HEK293 (cell line): ENCODE data around the gene ZFHX3.

Experiments used
- ATF2 ChIP-seq: fragments of 450-650 bp; formaldehyde crosslinking; IDR thresholded peaks from 2 replicates; pipeline ENCODE4 v1.5.1; 2016; ENCODE audit warnings: missing biosample characterization, missing genetic modification characterization, low read depth
- EGR2 ChIP-seq: fragments of 450-650 bp; formaldehyde crosslinking; IDR thresholded peaks from 2 replicates; pipeline ENCODE4 v1.5.1; 2016; ENCODE audit warnings: low read depth, missing biosample characterization, missing genetic modification characterization
- GLI2 ChIP-seq: fragments of 450-650 bp; formaldehyde crosslinking; IDR thresholded peaks from 2 replicates; pipeline ENCODE4; 2017; ENCODE audit warnings: missing biosample characterization, missing genetic modification characterization, low read depth, borderline replicate concordance
- KLF1 ChIP-seq: fragments of 450-650 bp; formaldehyde crosslinking; IDR thresholded peaks from 2 replicates; pipeline ENCODE4 v1.5.1; 2016; ENCODE audit warnings: missing biosample characterization, missing genetic modification characterization
- KLF16 ChIP-seq: fragments of 450-650 bp; formaldehyde crosslinking; IDR thresholded peaks from 2 replicates; pipeline ENCODE4 v1.5.1; 2017; ENCODE audit warnings: missing biosample characterization, missing genetic modification characterization
- MEIS1 ChIP-seq: sonication (generic); formaldehyde crosslinking; IDR thresholded peaks from 2 replicates; pipeline ENCODE4 v1.8.1; 2022; ENCODE audit warnings: missing genetic modification reagents, mild to moderate bottlenecking, borderline replicate concordance
- MYNN ChIP-seq: fragments of 450-650 bp; formaldehyde crosslinking; IDR thresholded peaks from 2 replicates; pipeline ENCODE4 v1.5.1; 2016; ENCODE audit warnings: missing biosample characterization, missing genetic modification characterization, borderline replicate concordance
- OVOL3 ChIP-seq: fragments of 450-650 bp; formaldehyde crosslinking; IDR thresholded peaks from 2 replicates; pipeline ENCODE4 v1.5.1; 2016; ENCODE audit warnings: missing biosample characterization, missing genetic modification characterization
- TSHZ1 ChIP-seq: fragments of 450-650 bp; formaldehyde crosslinking; IDR thresholded peaks from 2 replicates; pipeline ENCODE4 v1.5.1; 2016; ENCODE audit warnings: missing biosample characterization, missing genetic modification characterization, borderline replicate concordance
- WT1 ChIP-seq: fragments of 450-650 bp; formaldehyde crosslinking; IDR thresholded peaks from 2 replicates; pipeline ENCODE4 v1.5.1; 2016; ENCODE audit warnings: missing biosample characterization, missing genetic modification characterization
- ZBTB1 ChIP-seq: fragments of 450-650 bp; formaldehyde crosslinking; IDR thresholded peaks from 2 replicates; pipeline ENCODE4 v1.5.1; 2016; ENCODE audit warnings: missing biosample characterization, missing genetic modification characterization
- ZBTB17 ChIP-seq: fragments of 450-650 bp; formaldehyde crosslinking; IDR thresholded peaks from 2 replicates; pipeline ENCODE4 v1.5.1; 2016; ENCODE audit warnings: missing biosample characterization, missing genetic modification characterization
- ZBTB20 ChIP-seq: fragments of 450-650 bp; formaldehyde crosslinking; IDR thresholded peaks from 2 replicates; pipeline ENCODE4 v1.5.1; 2016; ENCODE audit warnings: missing biosample characterization, missing genetic modification characterization
- ZNF112 ChIP-seq: fragments of 450-650 bp; formaldehyde crosslinking; IDR thresholded peaks from 2 replicates; pipeline ENCODE4 v1.5.0; 2017; ENCODE audit warnings: missing biosample characterization, missing genetic modification characterization
- ZNF148 ChIP-seq: fragments of 450-650 bp; formaldehyde crosslinking; IDR thresholded peaks from 2 replicates; pipeline ENCODE4 v1.5.0; 2017; ENCODE audit warnings: missing biosample characterization, missing genetic modification characterization, borderline replicate concordance
- ZNF19 ChIP-seq: fragments of 450-650 bp; formaldehyde crosslinking; IDR thresholded peaks from 2 replicates; pipeline ENCODE4; 2016; ENCODE audit warnings: missing biosample characterization, missing genetic modification characterization, low read depth
- ZNF202 ChIP-seq: fragments of 450-650 bp; formaldehyde crosslinking; IDR thresholded peaks from 2 replicates; pipeline ENCODE4 v1.5.1; 2016; ENCODE audit warnings: missing biosample characterization, missing genetic modification characterization, borderline replicate concordance
- ZNF239 ChIP-seq: fragments of 450-650 bp; formaldehyde crosslinking; IDR thresholded peaks from 2 replicates; pipeline ENCODE4 v1.5.1; 2016; ENCODE audit warnings: missing biosample characterization, missing genetic modification characterization
- ZNF354C ChIP-seq: fragments of 450-650 bp; formaldehyde crosslinking; IDR thresholded peaks from 2 replicates; pipeline ENCODE4 v1.5.1; 2016; ENCODE audit warnings: missing biosample characterization, missing genetic modification characterization, low read depth, borderline replicate concordance
- ZNF433 ChIP-seq: fragments of 450-650 bp; formaldehyde crosslinking; IDR thresholded peaks from 2 replicates; pipeline ENCODE4 v1.5.1; 2016; ENCODE audit warnings: missing biosample characterization, missing genetic modification characterization, low read depth
- ZNF473 ChIP-seq: fragments of 450-650 bp; formaldehyde crosslinking; IDR thresholded peaks from 2 replicates; pipeline ENCODE4 v1.5.1; 2017; ENCODE audit warnings: missing biosample characterization, missing genetic modification characterization
- ZNF488 ChIP-seq: fragments of 450-650 bp; formaldehyde crosslinking; IDR thresholded peaks from 2 replicates; pipeline ENCODE4 v1.5.1; 2016; ENCODE audit warnings: missing biosample characterization, missing genetic modification characterization
- ZNF514 ChIP-seq: fragments of 450-650 bp; formaldehyde crosslinking; IDR thresholded peaks from 2 replicates; pipeline ENCODE4 v1.5.1; 2016; ENCODE audit warnings: missing biosample characterization, missing genetic modification characterization
- ZNF544 ChIP-seq: fragments of 450-650 bp; formaldehyde crosslinking; IDR thresholded peaks from 2 replicates; pipeline ENCODE4 v1.5.0; 2017; ENCODE audit warnings: missing biosample characterization, missing genetic modification characterization
- ZNF610 ChIP-seq: fragments of 450-650 bp; formaldehyde crosslinking; IDR thresholded peaks from 2 replicates; pipeline ENCODE4 v1.5.1; 2016; ENCODE audit warnings: missing biosample characterization, missing genetic modification characterization, borderline replicate concordance
- ZNF621 ChIP-seq: fragments of 450-650 bp; formaldehyde crosslinking; IDR thresholded peaks from 2 replicates; pipeline ENCODE4 v1.5.1; 2017; ENCODE audit warnings: missing biosample characterization, missing genetic modification characterization
- ZNF629 ChIP-seq: fragments of 450-650 bp; formaldehyde crosslinking; IDR thresholded peaks from 2 replicates; pipeline ENCODE4 v1.5.1; 2017; ENCODE audit warnings: missing biosample characterization, missing genetic modification characterization
- ZNF768 ChIP-seq: fragments of 450-650 bp; formaldehyde crosslinking; IDR thresholded peaks from 2 replicates; pipeline ENCODE4 v1.5.1; 2018; ENCODE audit warnings: missing biosample characterization, mild to moderate bottlenecking, missing genetic modification characterization
- ZNF791 ChIP-seq: fragments of 450-650 bp; formaldehyde crosslinking; IDR thresholded peaks from 2 replicates; pipeline ENCODE4 v1.5.1; 2016; ENCODE audit warnings: missing biosample characterization, missing genetic modification characterization
- ZNF843 ChIP-seq: fragments of 450-650 bp; formaldehyde crosslinking; IDR thresholded peaks from 2 replicates; pipeline ENCODE4 v1.5.1; 2016; ENCODE audit warnings: missing biosample characterization, missing genetic modification characterization
- ZSCAN4 ChIP-seq: fragments of 450-650 bp; formaldehyde crosslinking; IDR thresholded peaks from 2 replicates; pipeline ENCODE4 v1.5.1; 2017; ENCODE audit warnings: missing biosample characterization, missing genetic modification characterization

The ZFHX3 gene

GRCh38 chr16:72848759-72849664 lies 198.9 kb downstream of the ZFHX3 start (continued):
- TF ChIP-seq ZNF791 (tag by site-specific recombination): no peak
- TF ChIP-seq ZBTB17: no peak
- TF ChIP-seq ZNF202: no peak
- no peak for TF ChIP-seq ZNF433 (tag by site-specific recombination)
- TF ChIP-seq EGR2 (tag by site-specific recombination): no peak
- TF ChIP-seq ZNF843 (tag by site-specific recombination): 0 out of 2 replicates have a peak, but pooled peaks have one; percentile 28
- TF ChIP-seq ZNF112 (tag by site-specific recombination): no peak
- TF ChIP-seq ZNF621 (tag by site-specific recombination): no peak
- no peak for TF ChIP-seq ZNF19
- no peak for TF ChIP-seq ZNF610 (tag by site-specific recombination)
- peak; percentile 40; the same call in 1 of the 2 replicates for TF ChIP-seq ATF2
- no peak for TF ChIP-seq OVOL3 (tag by site-specific recombination)
- no peak for TF ChIP-seq ZNF514
- no peak for TF ChIP-seq ZBTB20 (tag by site-specific recombination)
- TF ChIP-seq TSHZ1 (tag by site-specific recombination): no peak
- no peak for TF ChIP-seq ZBTB1
- TF ChIP-seq ZNF629 (tag by site-specific recombination): peak; percentile 29; the same call in 1 of the 2 replicates
- no peak for TF ChIP-seq KLF16
- TF ChIP-seq ZNF768 (tag by site-specific recombination): no peak
- no peak for TF ChIP-seq ZNF239 (tag by site-specific recombination)
- no peak for TF ChIP-seq ZSCAN4 (tag by site-specific recombination)
- TF ChIP-seq WT1 (tag by site-specific recombination): no peak
- peak; percentile 73 for TF ChIP-seq KLF1
- TF ChIP-seq ZNF544: no peak
- TF ChIP-seq MYNN (tag by site-specific recombination): no peak
- TF ChIP-seq MEIS1 (CRISPR knock-in tag): no peak
- no peak for TF ChIP-seq ZNF473 (tag by site-specific recombination)
- TF ChIP-seq ZNF488 (tag by site-specific recombination): no peak
- no peak for TF ChIP-seq ZNF354C (tag by site-specific recombination)
- no peak for TF ChIP-seq GLI2 (tag by site-specific recombination)
- no peak for TF ChIP-seq ZNF148 (tag by site-specific recombination)
